Heart left ventricle (tissue), 16 donors: ENCODE results near the gene OXCT1. TPM values are rescaled to one million over a fixed set of nuclear protein-coding genes. Genes with fewer than 3 reads are reported as not detected.

Experiments used
- ATAC-seq, 4 donors: fragments of 200-7000 bp; cut with Tn5 transposase; one replicate each; pipeline ENCODE4 v1.9.1; 2020 to 2022; ENCODE audit warnings: moderate library complexity in 4 of 4, mild to moderate bottlenecking in 3 of 4, moderate number of reproducible peaks in 1 of 4
- DNase-seq, 5 donors: peaks; one replicate each; pipeline ENCODE4 v3.0.0-alpha.2; 2020
- H3K27ac ChIP-seq, 12 donors: fragments of 200-600 bp; sonication (generic) in 4 of 12; one replicate each; pipeline versions ENCODE4 v1.5.0 to v1.8.0; 2016 to 2022; ENCODE audit warnings: mild to moderate bottlenecking in 2 of 12
- H3K27me3 ChIP-seq, 9 donors: fragments of 200-600 bp; sonication (generic) in 2 of 9; one replicate each; pipeline versions ENCODE4 v1.5.1 to v1.8.0; 2016 to 2022; ENCODE audit warnings: mild to moderate bottlenecking in 3 of 9
- H3K36me3 ChIP-seq, 9 donors: fragments of 200-600 bp; sonication (generic) in 2 of 9; one replicate each; pipeline versions ENCODE4 v1.5.0 to v1.8.0; 2018 to 2022; ENCODE audit warnings: mild to moderate bottlenecking in 2 of 9
- H3K4me1 ChIP-seq, 12 donors: fragments of 200-600 bp; sonication (generic) in 4 of 12; one replicate each; pipeline versions ENCODE4 v1.5.0 to v1.8.0; 2016 to 2022; ENCODE audit warnings: mild to moderate bottlenecking in 3 of 12
- H3K4me3 ChIP-seq, 12 donors: fragments of 200-600 bp; sonication (generic) in 4 of 12; one replicate each; pipeline versions ENCODE4 v1.5.0 to v1.8.0; 2017 to 2022; ENCODE audit warnings: mild to moderate bottlenecking in 9 of 12, moderate library complexity in 4 of 12
- H3K9me3 ChIP-seq, 12 donors: fragments of 200-600 bp; sonication (generic) in 4 of 12; one replicate each; pipeline versions ENCODE4 v1.5.0 to v1.8.0; 2016 to 2022; ENCODE audit warnings: mild to moderate bottlenecking in 1 of 12
- CTCF ChIP-seq, 12 donors: fragments of 200-600 bp; sonication (generic) in 4 of 12; IDR thresholded peaks; one replicate each; pipeline versions ENCODE4 v1.5.0 to v1.8.0; 2018 to 2022; ENCODE audit warnings: antibody characterized with exemption in 12 of 12, mild to moderate bottlenecking in 5 of 12
- POLR2A ChIP-seq, 2 donors: fragments of 450-650 bp; IDR thresholded peaks; one replicate each; pipeline ENCODE4 v1.6.1; 2017; ENCODE audit warnings: antibody characterized with exemption in 2 of 2, mild to moderate bottlenecking in 2 of 2, moderate library complexity in 2 of 2
- WGBS, 4 donors: extraction: QIAGEN DNeasy Blood & Tissue Kit in 2 of 4; methylation state at CpG; one replicate each; pipeline versions ENCODE4 v1.1.5 to v1.1.7; 2013 to 2018; 5-methylcytosine and 5-hydroxymethylcytosine counted together
- intact Hi-C, 10 donors: fragments of 100-400 bp; cut with DNase I; formaldehyde crosslinking; loops; one replicate each; pipeline versions ENCODE4 v1.11.1 to v1.14.2; 2022
- polyA plus RNA-seq, 2 donors: library from polyadenylated mRNA; stranded (reverse); fragments of 200-250 nt; gene quantifications; one replicate each; pipeline ENCODE4 v1.2.3, GENCODE V29; 2013
- total RNA-seq, 9 donors: library from RNA; depleted of rRNA in 2 of 9; stranded (reverse); fragments of >200 nt in 2 of 9; fragmentation: NEBNext Ultra II Directional in 3 of 9; extraction: Animal tissue kit (Norgen Biotek cat#: 25700) in 3 of 9; gene quantifications; one replicate each; pipeline versions ENCODE4 v1.1.0 to v1.2.4, GENCODE V29; 2016 to 2023
- donor health status: ischemic (EF 13 %, LVEDD 7.1; RV severe dilation, severe dysfunction).
- donor health status: healthy with polysubstance abuse.
- donor health status: DM: no; HTN: yes; CAD: no.
- donor health status: DM: no; HTN: no; CAD: no.
- donor health status: ischemic (EF 25% LVEDD 6.9; RV normal size, moderate dysfunction).
- donor health status: ischemic (EF 25% LVEDD 5.7; RV mildly dilated, moderate dysfunction).
- donor health status: healthy.
- donor health status: DM: yes; HTN: yes; CAD: no.
- donor health status: ischemic (EF 35%, LVEDD 5.7; RV mildly dilated, moderate dysfunction).
- donor health status: nonischemic (EF 11% LVEDD 7.7; RV severe dilation, severe dysfunction).
- donor health status: DM: yes; HTN: yes; CAD: no.
- donor health status: PGD.
- donor health status: ischemic (EF 29% LVEDD 5.4; RV normal size, mild dysfunction).
- donor health status: nonischemic (EF 23%, LVEDD 6.1; RV moderate dilation, normal function).

Gene OXCT1
- total and polyA plus RNA-seq, 11 donors = 50.7 to 363 (median 188) TPM

GRCh38 chr5:41707853-41708603 lies 162.2 kb downstream of the OXCT1 start:
- H3K4me1 ChIP-seq = no peaks in the 10 kb centered on the region
- WGBS, 4 donors = 54 to 62% (median 55%) methylated on average over 4 of the region's 4 CpGs
- H3K36me3 ChIP-seq = no peaks in the 10 kb centered on the region
- H3K9me3 ChIP-seq = peaks cover 0 to 54% (median 11%) of the 10 kb centered on the region in 12 donors
- intact Hi-C loops = no loop called here
- DNase-seq (no peak), ATAC-seq (no peak)
- TF ChIP-seq POLR2A (IDR thresholded peaks at IDR 0.05) (no peak), CTCF (IDR thresholded peaks at IDR 0.05) (peak in 1 of 12 donors; percentile 14)
- H3K27me3 ChIP-seq = no peaks in the 10 kb centered on the region
- H3K4me3 ChIP-seq = no peak overlapping the region
- no peak overlapping the region for H3K27ac ChIP-seq

- Histone ChIP-seq H3K4me1 (no peaks in the 10 kb centered on the region), H3K4me3 (no peak overlapping the region), H3K27ac (no peak overlapping the region), H3K36me3 (no peaks in the 10 kb centered on the region), H3K9me3 (peaks cover 0 to 2% (median 0%) of the 10 kb centered on the region in 12 donors), H3K27me3 (no peaks in the 10 kb centered on the region)
- ATAC-seq (no peak), DNase-seq (no peak)
- intact Hi-C loops = loop anchor here in 1 of 10 donors (10.0 kb wide), 1 partner anchor 139 kb away; no protein-coding TSS in a partner anchor
- 62 to 88% (median 74%) methylated on average over 3 of the region's 3 CpGs for WGBS, 4 donors
- TF ChIP-seq POLR2A (IDR thresholded peaks at IDR 0.05) (no peak), CTCF (IDR thresholded peaks at IDR 0.05) (peak in 6 of 12 donors; percentile 8 to 28 (median 24))
Measured at GRCh38 chr5:41695920-41696582, 174.2 kb downstream of the OXCT1 start.

GRCh38 chr5:41686767-41687166 lies 183.5 kb downstream of the OXCT1 start:
- H3K27me3 ChIP-seq = no peaks in the 10 kb centered on the region
- no peak for DNase-seq
- ATAC-seq = no peak
- no peak for TF ChIP-seq CTCF (IDR thresholded peaks at IDR 0.05)
- no peak for TF ChIP-seq POLR2A (IDR thresholded peaks at IDR 0.05)
- H3K9me3 ChIP-seq = peaks cover 0 to 2% (median 0%) of the 10 kb centered on the region in 12 donors
- intact Hi-C loops = no loop called here
- no peak overlapping the region for H3K27ac ChIP-seq
- H3K36me3 ChIP-seq = no peaks in the 10 kb centered on the region
- no peak overlapping the region for H3K4me3 ChIP-seq
- 85 to 94% (median 90%) methylated on average over 2 of the region's 2 CpGs for WGBS, 4 donors
- no peaks in the 10 kb centered on the region for H3K4me1 ChIP-seq

- Histone ChIP-seq H3K36me3 (no peaks in the 10 kb centered on the region), H3K9me3 (peaks cover 0 to under 1% (median 0%) of the 10 kb centered on the region in 12 donors), H3K27me3 (no peaks in the 10 kb centered on the region), H3K4me3 (no peak overlapping the region), H3K4me1 (no peaks in the 10 kb centered on the region), H3K27ac (no peak overlapping the region)
- ATAC-seq (no peak), DNase-seq (no peak)
- intact Hi-C loops = no loop called here
- TF ChIP-seq POLR2A (IDR thresholded peaks at IDR 0.05) (no peak), CTCF (IDR thresholded peaks at IDR 0.05) (no peak)
Measured at GRCh38 chr5:41686191-41686590, 184.0 kb downstream of the OXCT1 start.
